ENCODE results near the gene CAMK1G.

Gene CAMK1G

GRCh38 chr1:209583408-209583807, at the start of gene CAMK1G:
TSS of gene CAMK1G (plus strand) at chr1:209583714. CDS start at chr1:209594984, 11,270 bp downstream.
- Histone ChIP-seq H3K9ac (ENCODE audit: low read length) (peak within 1 kb of the TSS; percentile 10), H3K27ac (ENCODE audit: low read length) (no peak within 1 kb of the TSS), H3K4me3 (ENCODE audit: low read length) (peak within 1 kb of the TSS; percentile 55), H3K27me3 (ENCODE audit: control insufficient read depth, insufficient read depth, low read length) (peaks cover 31% of the 10 kb centered on the region), H3K9me3 (ENCODE audit: control insufficient read depth, low read depth, low read length) (no peaks in the 10 kb centered on the region), H3K4me1 (ENCODE audit: control insufficient read depth, low read depth, low read length) (peaks cover 11% of the 10 kb centered on the region), H3K36me3 (ENCODE audit: control insufficient read depth, low read depth, low read length) (no peaks in the 10 kb centered on the region)

GRCh38 chr1:209534496-209535250, 48.8 kb upstream of the CAMK1G start:
- H3K27ac ChIP-seq (ENCODE audit: low read length): no peak overlapping the region
- no peak overlapping the region for H3K9ac ChIP-seq (ENCODE audit: low read length)
- H3K4me3 ChIP-seq (ENCODE audit: low read length): no peak overlapping the region
- H3K27me3 ChIP-seq (ENCODE audit: control insufficient read depth, insufficient read depth, low read length): no peaks in the 10 kb centered on the region
- peaks cover 6% of the 10 kb centered on the region for H3K4me1 ChIP-seq (ENCODE audit: control insufficient read depth, low read depth, low read length)
- no peaks in the 10 kb centered on the region for H3K36me3 ChIP-seq (ENCODE audit: control insufficient read depth, low read depth, low read length)
- no peaks in the 10 kb centered on the region for H3K9me3 ChIP-seq (ENCODE audit: control insufficient read depth, low read depth, low read length)

GRCh38 chr1:209536843-209537242, 46.7 kb upstream of the CAMK1G start:
- Histone ChIP-seq H3K27me3 (ENCODE audit: control insufficient read depth, insufficient read depth, low read length) (no peaks in the 10 kb centered on the region), H3K4me1 (ENCODE audit: control insufficient read depth, low read depth, low read length) (peaks cover 9% of the 10 kb centered on the region), H3K36me3 (ENCODE audit: control insufficient read depth, low read depth, low read length) (no peaks in the 10 kb centered on the region), H3K27ac (ENCODE audit: low read length) (no peak overlapping the region), H3K9ac (ENCODE audit: low read length) (no peak overlapping the region), H3K4me3 (ENCODE audit: low read length) (no peak overlapping the region), H3K9me3 (ENCODE audit: control insufficient read depth, low read depth, low read length) (no peaks in the 10 kb centered on the region)

DNA sequence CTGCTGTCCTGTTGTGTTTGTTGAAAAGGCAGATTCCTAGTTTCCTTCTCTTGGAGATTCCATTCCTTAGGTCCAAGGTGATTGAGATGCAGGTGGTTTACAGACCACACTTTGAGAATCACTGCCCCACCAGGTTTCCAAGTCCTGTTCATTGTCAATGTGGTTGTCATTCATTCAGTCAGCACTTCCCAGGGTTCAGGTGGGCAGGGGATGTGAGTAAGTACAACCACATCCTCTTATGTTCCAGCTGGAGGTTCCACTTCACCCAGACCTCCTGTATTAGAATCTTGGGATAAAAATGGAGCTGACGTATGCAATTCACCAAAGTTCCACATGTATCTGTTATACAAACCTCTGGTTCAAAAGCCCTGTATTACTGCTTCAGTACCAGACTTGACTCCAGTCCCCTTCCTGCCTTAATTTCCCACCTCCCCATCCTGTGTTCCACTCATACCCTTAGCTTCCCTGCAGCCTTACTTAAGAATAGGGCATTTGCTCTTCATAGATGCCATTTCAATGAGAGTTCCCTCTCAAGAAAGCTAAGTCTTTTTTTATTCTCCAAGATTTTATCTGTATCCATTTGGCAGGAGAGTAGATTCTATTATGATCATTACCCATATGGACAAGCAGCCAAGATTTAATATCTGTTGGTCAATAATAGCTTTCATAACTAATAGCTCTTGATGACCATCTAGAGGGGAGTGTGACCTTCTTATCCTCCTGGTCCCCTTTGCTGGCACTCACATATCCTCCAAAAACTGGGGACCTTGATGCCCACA, 46.0 kb upstream of the CAMK1G start:
- Histone ChIP-seq H3K27ac (ENCODE audit: low read length) (no peak overlapping the region), H3K9ac (ENCODE audit: low read length) (no peak overlapping the region), H3K4me1 (ENCODE audit: control insufficient read depth, low read depth, low read length) (peaks cover 9% of the 10 kb centered on the region), H3K4me3 (ENCODE audit: low read length) (no peak overlapping the region), H3K27me3 (ENCODE audit: control insufficient read depth, insufficient read depth, low read length) (no peaks in the 10 kb centered on the region), H3K9me3 (ENCODE audit: control insufficient read depth, low read depth, low read length) (no peaks in the 10 kb centered on the region), H3K36me3 (ENCODE audit: control insufficient read depth, low read depth, low read length) (no peaks in the 10 kb centered on the region)

DNA sequence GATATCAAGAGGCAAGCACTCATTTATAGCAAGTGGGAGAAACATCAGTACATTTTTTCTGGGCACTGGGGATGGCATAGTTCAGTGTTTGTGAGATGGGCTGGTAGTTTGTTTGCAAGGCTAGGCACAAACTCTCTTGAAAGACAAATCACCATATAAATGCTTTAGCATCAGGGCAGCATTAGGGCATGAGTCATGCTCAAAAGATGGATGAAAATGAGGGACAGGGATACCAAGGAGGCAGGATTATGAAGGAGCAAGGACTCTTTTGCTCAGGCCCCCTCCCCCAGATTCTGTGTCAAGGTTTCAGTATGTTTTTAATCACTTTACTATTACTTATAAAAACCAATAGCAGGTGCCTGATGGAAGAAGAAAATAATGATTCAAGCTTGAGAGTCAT, 43.9 kb upstream of the CAMK1G start:
- peaks cover 9% of the 10 kb centered on the region for H3K4me1 ChIP-seq (ENCODE audit: control insufficient read depth, low read depth, low read length)
- no peaks in the 10 kb centered on the region for H3K36me3 ChIP-seq (ENCODE audit: control insufficient read depth, low read depth, low read length)

DNA sequence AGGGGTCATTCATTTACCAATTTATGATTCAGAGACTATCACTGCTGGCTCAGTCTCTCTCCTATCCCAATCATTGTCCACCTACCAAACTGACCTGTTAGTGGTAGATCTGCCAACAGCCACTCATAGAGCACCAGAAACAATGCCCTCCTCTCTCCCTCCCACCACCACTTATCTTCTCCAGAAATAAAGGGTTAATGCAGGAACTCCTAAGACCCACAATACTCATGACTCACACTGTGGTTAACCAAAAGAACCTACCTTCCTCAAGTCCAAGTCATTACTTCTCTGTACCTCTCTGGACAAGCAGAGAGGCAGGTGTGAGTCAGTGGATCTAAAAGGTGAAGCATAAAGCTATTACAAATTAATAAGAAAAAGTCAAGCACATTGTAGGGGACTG, 40.9 kb upstream of the CAMK1G start:
- H3K4me3 ChIP-seq (ENCODE audit: low read length): no peak overlapping the region

More for the DNA sequence above, 43.9 kb upstream of the CAMK1G start:
- Histone ChIP-seq H3K9ac (ENCODE audit: low read length) (no peak overlapping the region), H3K27me3 (ENCODE audit: control insufficient read depth, insufficient read depth, low read length) (no peaks in the 10 kb centered on the region), H3K9me3 (ENCODE audit: control insufficient read depth, low read depth, low read length) (no peaks in the 10 kb centered on the region), H3K27ac (ENCODE audit: low read length) (no peak overlapping the region), H3K4me3 (ENCODE audit: low read length) (no peak overlapping the region)

DNA sequence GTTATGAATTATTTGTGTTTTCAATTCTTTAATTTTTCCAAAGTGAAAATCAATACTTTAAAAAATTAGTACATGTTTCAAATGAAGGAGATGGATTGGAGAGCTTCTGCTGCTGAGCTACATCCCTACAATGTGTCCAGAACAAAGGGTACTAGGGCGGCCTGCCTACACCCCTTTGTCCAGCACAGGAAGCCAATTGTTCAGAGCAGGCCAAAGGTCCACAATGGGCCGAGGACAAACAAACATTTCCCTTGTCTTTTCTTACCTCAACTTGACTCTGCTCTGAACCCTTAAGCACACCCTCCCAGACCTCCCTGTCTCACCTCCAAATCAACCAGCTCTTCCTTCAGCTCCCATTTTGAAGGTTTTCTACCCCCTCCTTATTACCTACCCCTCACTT, 39.4 kb upstream of the CAMK1G start:
- H3K4me1 ChIP-seq (ENCODE audit: control insufficient read depth, low read depth, low read length): peaks cover 4% of the 10 kb centered on the region
- H3K4me3 ChIP-seq (ENCODE audit: low read length): no peak overlapping the region
- H3K27me3 ChIP-seq (ENCODE audit: control insufficient read depth, insufficient read depth, low read length): no peaks in the 10 kb centered on the region
- H3K27ac ChIP-seq (ENCODE audit: low read length): no peak overlapping the region
- H3K9me3 ChIP-seq (ENCODE audit: control insufficient read depth, low read depth, low read length): no peaks in the 10 kb centered on the region
- no peak overlapping the region for H3K9ac ChIP-seq (ENCODE audit: low read length)
- H3K36me3 ChIP-seq (ENCODE audit: control insufficient read depth, low read depth, low read length): no peaks in the 10 kb centered on the region

More for the DNA sequence above, 40.9 kb upstream of the CAMK1G start:
- Histone ChIP-seq H3K36me3 (ENCODE audit: control insufficient read depth, low read depth, low read length) (no peaks in the 10 kb centered on the region), H3K9me3 (ENCODE audit: control insufficient read depth, low read depth, low read length) (no peaks in the 10 kb centered on the region), H3K27ac (ENCODE audit: low read length) (no peak overlapping the region), H3K27me3 (ENCODE audit: control insufficient read depth, insufficient read depth, low read length) (no peaks in the 10 kb centered on the region), H3K9ac (ENCODE audit: low read length) (no peak overlapping the region), H3K4me1 (ENCODE audit: control insufficient read depth, low read depth, low read length) (peaks cover 4% of the 10 kb centered on the region)

DNA sequence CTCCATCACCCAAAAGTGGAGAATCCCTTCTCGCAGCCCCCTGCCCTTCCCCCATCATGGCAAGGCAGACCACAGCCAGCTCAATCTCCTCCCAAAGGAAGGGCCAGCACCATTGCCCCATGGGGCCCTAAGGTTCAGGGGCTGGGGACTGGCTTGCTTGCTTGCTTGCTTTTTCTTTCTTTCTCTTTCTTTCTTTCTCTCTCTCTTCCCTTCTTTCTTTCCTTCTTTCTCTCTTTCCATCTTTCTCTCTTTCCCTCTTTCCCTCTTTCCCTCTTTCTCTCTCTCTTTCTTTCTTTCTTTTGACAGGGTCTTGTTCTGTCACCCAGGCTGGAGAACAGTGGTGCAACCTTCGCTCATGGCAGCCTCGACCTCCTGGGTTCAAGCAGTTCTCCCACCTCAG, 38.1 kb upstream of the CAMK1G start:
- Histone ChIP-seq H3K27ac (ENCODE audit: low read length) (no peak overlapping the region), H3K4me1 (ENCODE audit: control insufficient read depth, low read depth, low read length) (peaks cover 10% of the 10 kb centered on the region), H3K4me3 (ENCODE audit: low read length) (no peak overlapping the region), H3K27me3 (ENCODE audit: control insufficient read depth, insufficient read depth, low read length) (no peaks in the 10 kb centered on the region), H3K9ac (ENCODE audit: low read length) (no peak overlapping the region), H3K36me3 (ENCODE audit: control insufficient read depth, low read depth, low read length) (no peaks in the 10 kb centered on the region), H3K9me3 (ENCODE audit: control insufficient read depth, low read depth, low read length) (no peaks in the 10 kb centered on the region)

- H3K9ac ChIP-seq (ENCODE audit: low read length): no peak overlapping the region
- no peak overlapping the region for H3K4me3 ChIP-seq (ENCODE audit: low read length)
- peaks cover 10% of the 10 kb centered on the region for H3K4me1 ChIP-seq (ENCODE audit: control insufficient read depth, low read depth, low read length)
- no peaks in the 10 kb centered on the region for H3K9me3 ChIP-seq (ENCODE audit: control insufficient read depth, low read depth, low read length)
- H3K27ac ChIP-seq (ENCODE audit: low read length): no peak overlapping the region
- H3K36me3 ChIP-seq (ENCODE audit: control insufficient read depth, low read depth, low read length): no peaks in the 10 kb centered on the region
- no peaks in the 10 kb centered on the region for H3K27me3 ChIP-seq (ENCODE audit: control insufficient read depth, insufficient read depth, low read length)
Observed at GRCh38 chr1:209546390-209547085, 37.0 kb upstream of the CAMK1G start.

GRCh38 chr1:209547626-209548025, 35.9 kb upstream of the CAMK1G start:
- Histone ChIP-seq H3K36me3 (ENCODE audit: control insufficient read depth, low read depth, low read length) (no peaks in the 10 kb centered on the region), H3K4me1 (ENCODE audit: control insufficient read depth, low read depth, low read length) (peaks cover 15% of the 10 kb centered on the region), H3K27me3 (ENCODE audit: control insufficient read depth, insufficient read depth, low read length) (no peaks in the 10 kb centered on the region), H3K9me3 (ENCODE audit: control insufficient read depth, low read depth, low read length) (no peaks in the 10 kb centered on the region), H3K9ac (ENCODE audit: low read length) (no peak overlapping the region), H3K27ac (ENCODE audit: low read length) (no peak overlapping the region), H3K4me3 (ENCODE audit: low read length) (no peak overlapping the region)

DNA sequence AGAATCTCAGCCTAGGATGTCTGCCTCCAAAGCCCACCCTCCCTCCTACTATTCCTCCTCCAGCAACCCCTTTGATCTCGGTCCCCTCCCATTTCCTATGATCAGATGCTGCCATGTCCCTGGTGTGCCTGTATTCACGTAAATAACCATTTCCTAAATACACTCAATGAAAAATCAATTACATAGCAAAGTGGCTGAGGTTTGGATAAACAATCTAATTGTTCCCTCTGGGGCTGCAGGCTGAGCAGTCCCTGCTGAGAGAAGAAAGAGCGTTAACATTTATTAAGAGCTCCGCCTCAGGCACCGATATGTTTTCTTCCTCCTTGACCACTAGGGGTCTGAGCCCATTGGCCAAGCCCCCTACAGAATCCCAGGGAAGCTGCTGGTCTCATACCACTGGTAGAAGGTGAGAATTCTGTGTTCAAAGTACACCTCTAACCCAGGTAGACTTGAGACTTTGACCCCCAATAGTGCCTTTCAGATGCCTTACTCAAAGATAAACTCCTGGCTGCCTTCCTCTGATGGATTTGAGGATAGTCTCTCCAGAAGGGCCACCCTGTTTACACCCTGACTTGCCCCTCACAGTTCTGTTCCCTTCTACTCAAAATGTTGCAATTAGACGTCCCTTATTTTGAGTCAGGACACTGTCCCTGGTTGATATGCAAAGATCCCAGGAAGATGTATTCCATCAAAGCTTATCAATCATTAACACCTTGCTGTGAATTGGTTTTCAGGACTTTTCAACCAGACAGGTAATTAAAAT, 33.9 kb upstream of the CAMK1G start:
- Histone ChIP-seq H3K9me3 (ENCODE audit: control insufficient read depth, low read depth, low read length) (no peaks in the 10 kb centered on the region), H3K4me1 (ENCODE audit: control insufficient read depth, low read depth, low read length) (peaks cover 27% of the 10 kb centered on the region), H3K4me3 (ENCODE audit: low read length) (peak overlapping the region; percentile 7), H3K27me3 (ENCODE audit: control insufficient read depth, insufficient read depth, low read length) (no peaks in the 10 kb centered on the region), H3K36me3 (ENCODE audit: control insufficient read depth, low read depth, low read length) (no peaks in the 10 kb centered on the region), H3K27ac (ENCODE audit: low read length) (no peak overlapping the region), H3K9ac (ENCODE audit: low read length) (no peak overlapping the region)
